Measurements from ENCODE around the gene EFHD1.

GRCh38 chr2:232588680-232589585 lies 44.5 kb upstream of the EFHD1 start:
- no peak for TF ChIP-seq CTCF (IDR thresholded peaks at IDR 0.05)
- no peak for TF ChIP-seq POLR2AphosphoS5 (IDR thresholded peaks at IDR 0.05)
- no peak for TF ChIP-seq POLR2A (IDR thresholded peaks at IDR 0.05)
- TF ChIP-seq EP300 (IDR thresholded peaks at IDR 0.05; ENCODE audit: low read depth), result no peak

Measured in transverse colon (tissue), 4 donors.